Measurements from ENCODE around the gene NELFB. TPM values are rescaled to one million over a fixed set of nuclear protein-coding genes. Genes with fewer than 3 reads are reported as not detected.

Gene NELFB
- total and polyA plus RNA-seq, 9 of the 15 experiments (the other 6 are each of a cell fraction or from before 2014, with no cell fraction given), result 0.24 to 84.0 (median 29.7) TPM

DNA sequence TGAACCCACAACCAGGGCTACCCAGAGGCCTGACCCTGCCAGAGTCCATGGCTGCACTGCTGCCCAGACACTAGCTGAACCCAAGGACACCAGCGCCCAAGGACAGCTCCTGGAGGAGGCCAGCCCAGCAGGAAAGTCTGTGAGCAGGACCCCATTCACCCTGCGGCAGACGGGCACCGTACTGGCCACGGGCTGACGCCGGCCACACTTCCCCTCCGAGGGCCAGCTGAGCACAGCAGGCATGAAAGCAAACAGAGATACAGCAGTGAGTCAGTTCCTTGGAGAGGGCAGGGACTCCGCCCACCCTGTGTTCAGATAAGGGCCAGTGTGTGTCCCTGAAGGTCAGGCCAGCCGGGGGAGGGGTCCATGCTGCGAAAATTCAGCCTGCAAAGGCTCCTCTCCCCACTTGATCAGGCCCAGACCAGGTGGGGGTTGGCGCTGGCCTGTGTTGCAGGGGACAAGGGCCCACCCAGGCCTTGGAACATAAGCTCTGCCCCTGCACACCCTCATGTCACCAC, 36.3 kb upstream of the NELFB start (continued):
- TF ChIP-seq, protein P1, sequence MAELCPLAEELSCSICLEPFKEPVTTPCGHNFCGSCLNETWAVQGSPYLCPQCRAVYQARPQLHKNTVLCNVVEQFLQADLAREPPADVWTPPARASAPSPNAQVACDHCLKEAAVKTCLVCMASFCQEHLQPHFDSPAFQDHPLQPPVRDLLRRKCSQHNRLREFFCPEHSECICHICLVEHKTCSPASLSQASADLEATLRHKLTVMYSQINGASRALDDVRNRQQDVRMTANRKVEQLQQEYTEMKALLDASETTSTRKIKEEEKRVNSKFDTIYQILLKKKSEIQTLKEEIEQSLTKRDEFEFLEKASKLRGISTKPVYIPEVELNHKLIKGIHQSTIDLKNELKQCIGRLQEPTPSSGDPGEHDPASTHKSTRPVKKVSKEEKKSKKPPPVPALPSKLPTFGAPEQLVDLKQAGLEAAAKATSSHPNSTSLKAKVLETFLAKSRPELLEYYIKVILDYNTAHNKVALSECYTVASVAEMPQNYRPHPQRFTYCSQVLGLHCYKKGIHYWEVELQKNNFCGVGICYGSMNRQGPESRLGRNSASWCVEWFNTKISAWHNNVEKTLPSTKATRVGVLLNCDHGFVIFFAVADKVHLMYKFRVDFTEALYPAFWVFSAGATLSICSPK (IDR thresholded peaks at IDR 0.05; ENCODE audit: borderline replicate concordance), result no peak
- TF ChIP-seq PTTG1 (tag; IDR thresholded peaks at IDR 0.05; ENCODE audit: low read depth) (no peak), SIN3A (IDR thresholded peaks at IDR 0.05; ENCODE audit: borderline replicate concordance in 2 of 2, control insufficient read depth in 1 of 2, low read depth in 2 of 2, low read length in 2 of 2) (peak; percentile 78 to 96), HNRNPUL1 (IDR thresholded peaks at IDR 0.05; ENCODE audit: low read length) (no peak), ZSCAN29 (IDR thresholded peaks at IDR 0.05) (no peak), RBM25 (IDR thresholded peaks at IDR 0.05; ENCODE audit: low read depth, low read length, severe bottlenecking) (no peak), ZNF766 (CRISPR knock-in tag; conservative IDR thresholded peaks at IDR 0.05) (no peak), ZNF57 (CRISPR knock-in tag; IDR thresholded peaks at IDR 0.05) (0 out of 2 replicates have a peak, but pooled peaks have one; percentile 31), BRD4 (IDR thresholded peaks at IDR 0.05) (no peak), MAFG (tag; conservative IDR thresholded peaks at IDR 0.05) (no peak; the same call in 1 of the 2 replicates), ILK (tag; IDR thresholded peaks at IDR 0.05; ENCODE audit: borderline replicate concordance, low read depth) (no peak), XRCC3 (IDR thresholded peaks at IDR 0.05) (no peak), ETV6 (IDR thresholded peaks at IDR 0.05; ENCODE audit: borderline replicate concordance in 1 of 2, low read depth in 2 of 2, low read length in 1 of 2) (no peak; a peak in 1 of 4 replicates), ETV6 (CRISPR knock-in tag; IDR thresholded peaks at IDR 0.05; ENCODE audit: borderline replicate concordance) (no peak), PPARD (CRISPR knock-in tag; IDR thresholded peaks at IDR 0.05) (no peak), BRF1 (IDR thresholded peaks at IDR 0.05; ENCODE audit: borderline replicate concordance, extremely low read depth, insufficient read length) (no peak), ZNF12 (CRISPR knock-in tag; IDR thresholded peaks at IDR 0.05) (no peak)
- TF ChIP-seq, protein P2, sequence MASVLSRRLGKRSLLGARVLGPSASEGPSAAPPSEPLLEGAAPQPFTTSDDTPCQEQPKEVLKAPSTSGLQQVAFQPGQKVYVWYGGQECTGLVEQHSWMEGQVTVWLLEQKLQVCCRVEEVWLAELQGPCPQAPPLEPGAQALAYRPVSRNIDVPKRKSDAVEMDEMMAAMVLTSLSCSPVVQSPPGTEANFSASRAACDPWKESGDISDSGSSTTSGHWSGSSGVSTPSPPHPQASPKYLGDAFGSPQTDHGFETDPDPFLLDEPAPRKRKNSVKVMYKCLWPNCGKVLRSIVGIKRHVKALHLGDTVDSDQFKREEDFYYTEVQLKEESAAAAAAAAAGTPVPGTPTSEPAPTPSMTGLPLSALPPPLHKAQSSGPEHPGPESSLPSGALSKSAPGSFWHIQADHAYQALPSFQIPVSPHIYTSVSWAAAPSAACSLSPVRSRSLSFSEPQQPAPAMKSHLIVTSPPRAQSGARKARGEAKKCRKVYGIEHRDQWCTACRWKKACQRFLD (CRISPR knock-in tag; IDR thresholded peaks at IDR 0.05), result no peak; the same call in 1 of the 2 replicates
- TF ChIP-seq, protein P3, sequence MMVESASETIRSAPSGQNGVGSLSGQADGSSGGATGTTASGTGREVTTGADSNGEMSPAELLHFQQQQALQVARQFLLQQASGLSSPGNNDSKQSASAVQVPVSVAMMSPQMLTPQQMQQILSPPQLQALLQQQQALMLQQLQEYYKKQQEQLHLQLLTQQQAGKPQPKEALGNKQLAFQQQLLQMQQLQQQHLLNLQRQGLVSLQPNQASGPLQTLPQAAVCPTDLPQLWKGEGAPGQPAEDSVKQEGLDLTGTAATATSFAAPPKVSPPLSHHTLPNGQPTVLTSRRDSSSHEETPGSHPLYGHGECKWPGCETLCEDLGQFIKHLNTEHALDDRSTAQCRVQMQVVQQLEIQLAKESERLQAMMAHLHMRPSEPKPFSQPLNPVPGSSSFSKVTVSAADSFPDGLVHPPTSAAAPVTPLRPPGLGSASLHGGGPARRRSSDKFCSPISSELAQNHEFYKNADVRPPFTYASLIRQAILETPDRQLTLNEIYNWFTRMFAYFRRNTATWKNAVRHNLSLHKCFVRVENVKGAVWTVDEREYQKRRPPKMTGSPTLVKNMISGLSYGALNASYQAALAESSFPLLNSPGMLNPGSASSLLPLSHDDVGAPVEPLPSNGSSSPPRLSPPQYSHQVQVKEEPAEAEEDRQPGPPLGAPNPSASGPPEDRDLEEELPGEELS (CRISPR knock-in tag; IDR thresholded peaks at IDR 0.05; ENCODE audit: borderline replicate concordance), result no peak
- TF ChIP-seq, protein P4, sequence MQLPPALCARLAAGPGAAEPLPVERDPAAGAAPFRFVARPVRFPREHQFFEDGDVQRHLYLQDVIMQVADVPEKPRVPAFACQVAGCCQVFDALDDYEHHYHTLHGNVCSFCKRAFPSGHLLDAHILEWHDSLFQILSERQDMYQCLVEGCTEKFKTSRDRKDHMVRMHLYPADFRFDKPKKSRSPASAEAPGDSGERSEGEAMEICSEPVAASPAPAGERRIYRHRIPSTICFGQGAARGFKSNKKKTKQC (CRISPR knock-in tag; IDR thresholded peaks at IDR 0.05), result no peak
